ENCODE measurements around the gene SMTNL2.

GRCh38 chr17:4559966-4560365 is 24.4 kb upstream of the SMTNL2 start:
- no peak for TF ChIP-seq CTCF (IDR thresholded peaks at IDR 0.05)
- TF ChIP-seq POLR2A (IDR thresholded peaks at IDR 0.05) = no peak

Data from right lobe of liver (tissue), 4 donors.